ENCODE measurements around the gene SSTR4.

- TF ChIP-seq, protein P1, sequence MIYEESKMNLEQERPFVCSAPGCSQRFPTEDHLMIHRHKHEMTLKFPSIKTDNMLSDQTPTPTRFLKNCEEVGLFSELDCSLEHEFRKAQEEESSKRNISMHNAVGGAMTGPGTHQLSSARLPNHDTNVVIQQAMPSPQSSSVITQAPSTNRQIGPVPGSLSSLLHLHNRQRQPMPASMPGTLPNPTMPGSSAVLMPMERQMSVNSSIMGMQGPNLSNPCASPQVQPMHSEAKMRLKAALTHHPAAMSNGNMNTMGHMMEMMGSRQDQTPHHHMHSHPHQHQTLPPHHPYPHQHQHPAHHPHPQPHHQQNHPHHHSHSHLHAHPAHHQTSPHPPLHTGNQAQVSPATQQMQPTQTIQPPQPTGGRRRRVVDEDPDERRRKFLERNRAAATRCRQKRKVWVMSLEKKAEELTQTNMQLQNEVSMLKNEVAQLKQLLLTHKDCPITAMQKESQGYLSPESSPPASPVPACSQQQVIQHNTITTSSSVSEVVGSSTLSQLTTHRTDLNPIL (CRISPR knock-in tag; IDR thresholded peaks at IDR 0.05; ENCODE audit: low read depth), result no peak
- TF ChIP-seq ESRRG (CRISPR knock-in tag; IDR thresholded peaks at IDR 0.05) (no peak), ZNF70 (CRISPR knock-in tag; IDR thresholded peaks at IDR 0.05) (no peak), ISL1 (CRISPR knock-in tag; IDR thresholded peaks at IDR 0.05) (no peak), ZNF565 (CRISPR knock-in tag; conservative IDR thresholded peaks at IDR 0.05; ENCODE audit: low read depth) (no peak), RARB (CRISPR knock-in tag; IDR thresholded peaks at IDR 0.05) (no peak), TOX (CRISPR knock-in tag; IDR thresholded peaks at IDR 0.05; ENCODE audit: borderline replicate concordance) (no peak), ARNTL (CRISPR knock-in tag; IDR thresholded peaks at IDR 0.05; ENCODE audit: borderline replicate concordance, low read depth) (no peak), BACH2 (CRISPR knock-in tag; IDR thresholded peaks at IDR 0.05; ENCODE audit: borderline replicate concordance) (no peak)
- TF ChIP-seq, protein P2, sequence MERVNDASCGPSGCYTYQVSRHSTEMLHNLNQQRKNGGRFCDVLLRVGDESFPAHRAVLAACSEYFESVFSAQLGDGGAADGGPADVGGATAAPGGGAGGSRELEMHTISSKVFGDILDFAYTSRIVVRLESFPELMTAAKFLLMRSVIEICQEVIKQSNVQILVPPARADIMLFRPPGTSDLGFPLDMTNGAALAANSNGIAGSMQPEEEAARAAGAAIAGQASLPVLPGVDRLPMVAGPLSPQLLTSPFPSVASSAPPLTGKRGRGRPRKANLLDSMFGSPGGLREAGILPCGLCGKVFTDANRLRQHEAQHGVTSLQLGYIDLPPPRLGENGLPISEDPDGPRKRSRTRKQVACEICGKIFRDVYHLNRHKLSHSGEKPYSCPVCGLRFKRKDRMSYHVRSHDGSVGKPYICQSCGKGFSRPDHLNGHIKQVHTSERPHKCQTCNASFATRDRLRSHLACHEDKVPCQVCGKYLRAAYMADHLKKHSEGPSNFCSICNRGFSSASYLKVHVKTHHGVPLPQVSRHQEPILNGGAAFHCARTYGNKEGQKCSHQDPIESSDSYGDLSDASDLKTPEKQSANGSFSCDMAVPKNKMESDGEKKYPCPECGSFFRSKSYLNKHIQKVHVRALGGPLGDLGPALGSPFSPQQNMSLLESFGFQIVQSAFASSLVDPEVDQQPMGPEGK (CRISPR knock-in tag; IDR thresholded peaks at IDR 0.05; ENCODE audit: borderline replicate concordance), result no peak
These were observed 33.2 kb downstream of the SSTR4 start for GRCh38 chr20:23068283-23068682.
